GM19467 (cell line): ENCODE measurements around the gene KLK15.

Experiments
- ATAC-seq: cut with Tn5 transposase; IDR thresholded peaks from one replicate; pipeline ENCODE4 v1.9.1; 2021; ENCODE audit warnings: mild to moderate bottlenecking, moderate library complexity; ENCODE audit not compliant: unreplicated experiment

KLK15 gene

DNA sequence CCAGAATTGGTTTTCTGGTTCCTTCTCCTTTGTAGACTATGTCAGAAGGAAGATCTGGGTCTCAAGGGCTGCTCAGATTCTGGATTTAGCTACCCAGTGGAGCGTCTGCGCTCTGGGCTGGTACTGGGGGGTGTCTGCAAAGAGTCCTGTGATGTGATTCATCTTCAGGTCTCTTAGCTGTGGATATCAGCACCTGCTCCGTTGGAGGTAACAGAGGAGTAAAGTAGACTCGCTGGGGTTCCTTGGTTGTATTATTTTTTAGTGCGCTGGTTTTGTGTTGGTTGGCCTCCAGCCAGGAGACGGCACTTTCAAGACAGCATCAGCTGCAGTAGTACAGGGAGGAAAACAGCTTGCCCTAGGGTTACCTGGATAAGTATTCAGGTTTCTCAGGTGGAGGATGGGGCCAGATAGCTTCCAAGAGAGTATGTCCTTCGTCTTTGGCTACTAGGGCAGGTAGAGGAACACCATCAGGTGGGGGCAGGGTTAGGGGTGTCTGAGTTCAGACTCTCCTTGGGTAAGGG lies 10.4 kb upstream of the KLK15 start:
- no peak for ATAC-seq

- no peak for ATAC-seq
Measured at GRCh38 chr19:50843205-50843604, 9.8 kb upstream of the KLK15 start.

GRCh38 chr19:50842130-50842529 lies 8.8 kb upstream of the KLK15 start:
- ATAC-seq: no peak

- no peak for ATAC-seq
Measured at GRCh38 chr19:50839712-50840655, 6.6 kb upstream of the KLK15 start.

DNA sequence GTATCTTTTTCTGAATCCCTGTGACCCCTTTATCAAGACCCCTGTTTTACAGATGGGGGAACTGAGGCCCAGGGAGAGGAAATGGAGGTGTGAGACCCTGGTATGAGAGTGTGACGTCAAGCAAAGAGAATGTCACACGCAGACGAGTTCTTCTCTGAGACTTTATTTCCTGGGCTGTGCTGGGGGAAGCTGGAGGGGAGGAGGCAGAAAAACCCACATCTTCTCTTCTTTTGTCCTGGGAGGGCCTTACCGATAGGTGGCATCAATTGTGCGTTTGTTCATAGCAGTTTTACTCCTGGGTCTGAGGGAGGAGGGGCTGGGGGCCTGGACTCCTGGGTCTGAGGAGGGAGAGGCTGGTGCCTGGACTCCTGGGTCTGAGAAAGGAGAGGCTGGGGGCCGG lies 4.9 kb upstream of the KLK15 start:
- ATAC-seq: no peak

DNA sequence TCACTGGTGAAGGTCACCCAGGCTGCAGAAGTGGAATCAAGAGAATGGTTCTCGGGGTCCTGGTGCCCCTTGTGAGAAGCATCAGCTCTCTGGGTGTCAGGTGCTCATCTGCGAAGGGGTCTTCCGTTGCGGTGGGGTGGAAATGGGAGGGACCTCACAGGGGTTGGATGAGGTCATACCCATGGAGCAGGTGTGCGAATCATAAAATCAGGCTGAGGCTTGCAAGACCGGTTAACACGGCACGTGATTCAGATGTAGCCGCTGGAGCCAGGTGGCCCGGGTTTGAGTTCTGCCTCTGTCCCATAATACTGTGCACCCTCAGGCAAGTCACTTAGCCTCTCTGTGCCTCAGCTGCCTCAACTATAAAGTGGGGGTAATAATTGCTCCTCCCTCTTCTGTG lies 3.9 kb upstream of the KLK15 start:
- no peak for ATAC-seq

DNA sequence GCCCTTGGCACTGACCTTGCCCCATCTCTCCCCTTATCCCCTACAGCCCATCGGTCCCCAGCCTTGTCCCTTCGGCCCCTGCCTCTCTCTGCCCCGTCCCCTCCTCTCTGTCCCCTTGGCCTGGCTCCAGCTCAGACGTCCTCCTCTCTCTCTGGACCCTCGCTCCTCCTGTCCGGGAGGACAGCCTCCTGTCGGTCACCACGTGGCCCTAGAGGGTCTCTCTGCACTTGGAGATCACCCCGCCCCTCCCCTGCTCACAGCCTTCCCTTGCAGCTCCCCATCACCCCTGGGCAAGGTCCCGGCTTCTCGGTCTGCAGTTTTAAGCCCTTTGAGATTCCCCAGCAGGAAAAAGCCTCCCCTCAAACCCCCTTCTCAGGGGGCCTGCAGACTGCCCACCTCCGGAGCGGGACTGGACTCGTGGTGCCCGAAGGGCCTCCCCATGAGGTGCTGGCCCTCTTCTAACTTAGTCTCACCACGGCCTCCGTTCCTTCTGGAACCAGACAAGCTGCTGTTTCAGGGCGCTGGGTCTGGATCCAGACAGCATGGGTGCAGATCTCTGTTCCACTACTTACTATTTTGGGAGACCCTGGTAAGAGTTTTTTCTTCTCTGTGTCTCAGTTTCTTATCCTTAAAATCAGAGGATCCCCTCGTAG lies 3.3 kb upstream of the KLK15 start:
- ATAC-seq: no peak

DNA sequence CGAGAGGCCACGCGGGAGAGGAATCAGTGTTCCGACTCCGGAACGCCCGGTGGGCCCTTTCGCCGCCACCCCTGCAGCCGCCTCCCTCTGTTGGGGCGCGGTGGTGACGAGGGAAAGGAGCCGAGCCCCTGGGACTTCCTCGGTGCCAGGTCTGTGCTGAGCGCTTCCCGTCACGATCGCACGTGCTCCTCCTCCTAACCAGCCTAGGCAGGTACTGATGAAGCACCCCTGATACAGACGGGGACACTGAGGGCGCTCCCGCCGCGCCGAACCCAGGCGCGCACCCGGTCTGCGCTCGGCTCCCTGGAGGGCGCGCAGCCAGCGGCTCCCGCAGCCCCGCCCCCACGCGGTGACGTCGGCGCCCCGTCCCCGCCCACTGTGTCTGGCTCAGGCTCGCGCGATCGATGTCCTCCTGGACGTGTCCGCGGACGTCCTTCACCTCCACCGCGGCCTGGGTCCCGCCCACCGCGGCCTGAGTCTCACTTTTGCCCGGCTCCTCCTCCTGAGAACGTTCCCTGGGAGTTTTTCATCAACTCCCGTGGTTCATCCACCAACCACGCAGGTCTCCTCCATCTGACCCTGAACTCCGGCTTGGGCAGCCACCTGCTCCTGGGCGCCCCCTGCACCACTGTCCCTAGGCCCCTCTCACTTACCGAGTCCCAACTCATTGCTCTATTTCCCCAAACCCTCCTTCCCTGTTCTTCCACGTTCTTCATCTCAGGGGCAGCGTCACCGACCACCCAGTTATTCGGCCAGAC lies 2.6 kb upstream of the KLK15 start:
- ATAC-seq: peak; percentile 59

GRCh38 chr19:50835103-50835784 lies 1.9 kb upstream of the KLK15 start:
- no peak for ATAC-seq

- no peak for ATAC-seq
Measured at GRCh38 chr19:50833802-50834167, 411 bp upstream of the KLK15 start.

DNA sequence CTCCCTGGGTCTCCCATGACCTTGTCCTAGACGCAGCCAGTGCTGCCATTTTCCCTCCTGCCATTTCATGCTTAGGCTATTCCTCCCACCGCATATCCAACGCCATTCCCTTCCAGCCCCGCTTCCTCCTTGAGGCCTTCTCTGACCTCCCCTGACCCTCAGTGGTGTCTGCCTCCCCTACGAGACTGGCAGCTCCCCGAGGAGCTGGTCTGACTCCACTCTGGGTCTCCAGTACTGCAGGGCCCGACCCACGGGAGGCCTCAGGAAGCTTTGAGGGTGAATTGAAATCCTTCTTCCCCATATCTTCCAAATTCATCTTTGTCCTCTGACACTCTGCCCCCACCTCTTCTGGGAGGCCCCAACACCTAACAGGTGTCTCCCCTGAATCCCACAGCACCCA lies 708 bp downstream of the KLK15 start:
- ATAC-seq: no peak

GRCh38 chr19:50831026-50831396 lies 2.4 kb downstream of the KLK15 start:
- ATAC-seq: no peak

GRCh38 chr19:50830266-50831025 lies 2.9 kb downstream of the KLK15 start:
- no peak for ATAC-seq

GRCh38 chr19:50829801-50830200 lies 3.6 kb downstream of the KLK15 start:
- ATAC-seq: no peak

GRCh38 chr19:50827476-50827875 lies 5.9 kb downstream of the KLK15 start:
- no peak for ATAC-seq

DNA sequence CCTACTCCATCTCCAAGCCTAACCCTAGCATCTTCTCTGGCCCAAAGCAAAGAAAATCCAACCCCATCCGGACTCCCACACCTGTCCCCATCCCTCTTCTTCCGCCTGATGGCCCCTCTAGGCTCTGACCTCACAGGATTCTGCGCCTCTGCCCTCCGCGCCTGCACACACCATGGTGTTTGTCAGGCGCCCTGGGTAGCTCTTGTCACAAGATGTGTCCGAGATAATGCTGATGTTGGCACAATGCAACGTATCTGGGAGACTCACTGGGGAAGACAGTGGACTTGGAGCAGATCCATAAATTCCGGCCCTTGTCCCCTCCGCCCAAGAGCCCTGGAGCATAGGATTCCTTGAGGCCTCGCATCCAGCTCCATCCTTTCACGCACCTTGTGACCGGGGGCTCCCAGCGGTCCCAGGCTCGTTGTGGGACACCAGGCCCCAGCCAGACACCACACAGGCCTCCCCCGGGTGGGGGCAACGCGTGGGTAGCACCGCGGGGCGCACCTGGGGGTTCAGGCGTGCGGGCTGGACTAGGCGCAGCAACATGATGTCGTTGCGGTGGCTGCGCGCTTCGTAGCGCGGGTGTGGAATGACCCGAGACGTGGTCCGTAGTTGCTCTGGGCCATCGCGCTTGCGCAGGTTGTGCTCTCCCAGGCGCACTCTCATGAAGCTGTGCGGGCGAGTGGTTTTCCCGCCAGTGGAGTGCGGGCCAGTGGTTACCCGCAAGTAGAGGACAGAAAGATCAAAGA lies 6.7 kb downstream of the KLK15 start:
- no peak for ATAC-seq

DNA sequence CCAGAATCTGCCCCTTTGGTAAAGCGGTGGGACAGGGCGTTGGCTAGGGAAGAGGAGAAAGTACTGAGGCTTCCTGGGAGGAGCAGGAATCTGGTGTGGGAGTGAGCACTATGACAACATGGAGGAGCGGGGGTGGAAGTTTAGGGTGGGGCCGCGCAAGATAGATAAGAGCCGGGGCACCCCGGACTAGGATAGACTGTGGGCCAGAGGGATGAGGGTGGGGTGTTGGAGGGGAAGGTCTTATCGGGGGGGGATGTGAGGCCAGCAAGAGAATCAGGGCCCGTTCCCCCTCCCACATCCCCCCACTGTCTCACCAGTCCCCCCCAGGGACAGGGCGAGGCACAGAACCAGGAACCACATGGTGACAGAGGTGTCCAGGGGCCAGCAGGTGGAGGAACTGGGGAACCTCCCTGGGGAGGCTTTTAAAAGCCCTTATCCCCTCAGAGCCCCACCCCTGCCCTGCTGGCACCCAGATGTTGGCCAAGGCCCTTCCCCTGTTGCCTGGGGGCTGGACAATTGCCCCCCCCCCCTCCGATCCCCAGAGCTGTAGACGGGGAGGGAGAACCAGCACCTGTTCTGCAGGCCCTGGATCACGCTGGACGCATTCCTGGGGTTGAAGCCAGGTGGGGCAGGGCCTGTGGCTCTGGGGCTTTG lies 9.9 kb downstream of the KLK15 start, which contains the start of gene KLK1:
TSS of gene KLK1 (minus strand) at position 399 of the 654 bp plus-strand sequence. CDS start at position 360, 39 bp downstream.
- ATAC-seq: no peak

GRCh38 chr19:50822661-50823208 lies 10.6 kb downstream of the KLK15 start:
- ATAC-seq: no peak
